GM19023 (cell line): ENCODE data around the gene TP63.
"Not testable (repeated sequence)": the region's sequence is repeated elsewhere in the genome, so short reads cannot be mapped to it uniquely, and the experiment has no call there.

Experiments
- ATAC-seq: cut with Tn5 transposase; IDR thresholded peaks from one replicate; pipeline ENCODE4 v1.9.1; 2021; ENCODE audit warnings: mild to moderate bottlenecking, moderate library complexity; ENCODE audit not compliant: unreplicated experiment

The TP63 gene

GRCh38 chr3:189625071-189625470 lies 6.1 kb upstream of the TP63 start:
- ATAC-seq = no peak

- ATAC-seq = no peak
Observed at GRCh38 chr3:189625572-189625971, 5.6 kb upstream of the TP63 start.

GRCh38 chr3:189626286-189626685 lies 4.9 kb upstream of the TP63 start:
- ATAC-seq = no peak

GRCh38 chr3:189629803-189630455 lies 1.3 kb upstream of the TP63 start:
- no peak for ATAC-seq

- peak; percentile 63 for ATAC-seq
Observed at GRCh38 chr3:189630767-189631372, 319 bp upstream of the TP63 start.

GRCh38 chr3:189631409-189631808 lies 220 bp downstream of the TP63 start:
- ATAC-seq = no peak

- peak; percentile 42 for ATAC-seq
Observed at GRCh38 chr3:189632242-189632641, 1.1 kb downstream of the TP63 start.

GRCh38 chr3:189635339-189635738 lies 4.2 kb downstream of the TP63 start:
- no peak for ATAC-seq

GRCh38 chr3:189636048-189636447 lies 4.9 kb downstream of the TP63 start:
- no peak for ATAC-seq

GRCh38 chr3:189637750-189638149 lies 6.6 kb downstream of the TP63 start:
- ATAC-seq = no peak

GRCh38 chr3:189638276-189639031 lies 7.3 kb downstream of the TP63 start:
- ATAC-seq = no peak

- ATAC-seq = no peak
Observed at GRCh38 chr3:189641776-189642175, 10.6 kb downstream of the TP63 start.

GRCh38 chr3:189646853-189647542 lies 15.8 kb downstream of the TP63 start:
- no peak for ATAC-seq

GRCh38 chr3:189652042-189652441 lies 20.9 kb downstream of the TP63 start:
- no peak for ATAC-seq

GRCh38 chr3:189655617-189656016 lies 24.4 kb downstream of the TP63 start:
- ATAC-seq = no peak

GRCh38 chr3:189659571-189659970 lies 28.4 kb downstream of the TP63 start:
- no peak for ATAC-seq

- no peak for ATAC-seq
Observed at GRCh38 chr3:189664311-189664710, 33.1 kb downstream of the TP63 start.

GRCh38 chr3:189672346-189672745 lies 41.2 kb downstream of the TP63 start:
- not testable (repeated sequence) for ATAC-seq

GRCh38 chr3:189673535-189673934 lies 42.3 kb downstream of the TP63 start:
- peak; percentile 70 for ATAC-seq

- ATAC-seq = no peak
Observed at GRCh38 chr3:189674249-189674913, 43.2 kb downstream of the TP63 start.

- no peak for ATAC-seq
Observed at GRCh38 chr3:189677667-189678066, 46.5 kb downstream of the TP63 start.
